Endothelial cell of umbilical vein (primary cell): ENCODE data around the gene PIK3C2G. TPM values are rescaled to one million over a fixed set of nuclear protein-coding genes. Genes with fewer than 3 reads are reported as not detected.

ENCODE experiments used
- BruUV-seq: library from RNA; stranded (reverse); fragments of 400-500 nt; replicated peaks from 2 replicates; lab custom pipeline; 2021; lab: Mats Ljungman, UMichigan
- CTCF ChIA-PET: fragments of 300-600, 350-600 bp; sonication (Branson Sonifier 250); formaldehyde crosslinking; loops from one replicate; lab custom pipeline; 2021; ENCODE audit warnings: antibody characterized with exemption, inconsistent platforms; lab: Charles Lee
- POLR2A ChIA-PET: fragments of 300-600, 350-600 bp; sonication (Branson Sonifier 250); formaldehyde crosslinking; loops from one replicate; lab custom pipeline; 2021; ENCODE audit warnings: antibody characterized with exemption, inconsistent platforms; lab: Charles Lee
- DNase-seq: peaks from one replicate; pipeline ENCODE4 v3.0.0-alpha.2; 2011; ENCODE audit warnings: low read depth, low spot score
- FAIRE-seq: peaks from 2 replicates; lab custom pipeline; 2011; peaks lifted over from hg19 to GRCh38; lab: Jason Lieb, UNC
- H2AFZ ChIP-seq: 2 replicates; pipeline ENCODE4 v1.6.0; 2012; ENCODE audit warnings: low read depth, low read length, control low read depth, inconsistent platforms
- H3K27ac ChIP-seq: 2 replicates; pipeline ENCODE4 v1.5.1; 2011; ENCODE audit warnings: low read depth, mild to moderate bottlenecking, control low read depth, low read length, moderate library complexity; ENCODE audit not compliant: insufficient read depth
- H3K27me3 ChIP-seq, 2 experiments: 2 replicates each; pipeline versions ENCODE4 v1.6.0 to v1.6.1; 2011; ENCODE audit warnings: low read length in 2 of 2, mixed read lengths in 1 of 2; ENCODE audit not compliant: control insufficient read depth in 2 of 2, insufficient read depth in 2 of 2
- H3K36me3 ChIP-seq, 2 experiments: 2 replicates in 1 of 2; 3 replicates in 1 of 2; pipeline ENCODE4 v1.5.1; 2011; ENCODE audit warnings: low read length in 2 of 2, mild to moderate bottlenecking in 1 of 2, moderate library complexity in 1 of 2; ENCODE audit not compliant: control insufficient read depth in 2 of 2, insufficient read depth in 2 of 2; ENCODE audit errors: extremely low read depth in 1 of 2
- H3K4me1 ChIP-seq: 3 replicates; pipeline ENCODE4 v1.5.1; 2011; ENCODE audit warnings: mild to moderate bottlenecking, low read length; ENCODE audit not compliant: control insufficient read depth, insufficient read depth; ENCODE audit errors: extremely low read depth
- H3K4me2 ChIP-seq: 2 replicates; pipeline ENCODE4 v1.6.1; 2011; ENCODE audit warnings: low read length, control low read depth, mixed read lengths; ENCODE audit not compliant: insufficient read depth
- H3K4me3 ChIP-seq, 3 experiments: fragments of 200-600 bp in 1 of 3; sonication (generic), shearing (Covaris generic) in 1 of 3; replicated peaks in 1 of 3; 2 replicates each; pipeline ENCODE4 v1.5.1; 2011 to 2016; ENCODE audit warnings: control low read depth in 3 of 3, low read length in 3 of 3, mild to moderate bottlenecking in 2 of 3, inconsistent platforms in 1 of 3, low read depth in 1 of 3, moderate library complexity in 1 of 3; ENCODE audit not compliant: insufficient read depth in 1 of 3
- H3K79me2 ChIP-seq: 2 replicates; pipeline ENCODE4 v1.6.0; 2012; ENCODE audit warnings: low read length, inconsistent platforms; ENCODE audit not compliant: control insufficient read depth, insufficient read depth
- H3K9ac ChIP-seq: replicated peaks from 2 replicates; pipeline ENCODE3; 2011; ENCODE audit warnings: low read length, control low read depth; ENCODE audit not compliant: insufficient read depth; ENCODE audit errors: extremely low read depth
- H3K9me1 ChIP-seq: replicated peaks from 3 replicates; pipeline ENCODE4 v1.6.0; 2011; ENCODE audit warnings: mild to moderate bottlenecking, low read length; ENCODE audit not compliant: control insufficient read depth, insufficient read depth; ENCODE audit errors: extremely low read depth
- H3K9me3 ChIP-seq: replicated peaks from 2 replicates; pipeline ENCODE4 v1.5.1; 2012; ENCODE audit warnings: low read length, inconsistent platforms; ENCODE audit not compliant: control insufficient read depth, insufficient read depth
- H4K20me1 ChIP-seq: replicated peaks from 2 replicates; pipeline ENCODE3; 2011; ENCODE audit warnings: mild to moderate bottlenecking, low read length; ENCODE audit not compliant: control insufficient read depth, insufficient read depth; ENCODE audit errors: extremely low read depth
- FOS ChIP-seq: IDR thresholded peaks from 2 replicates; pipeline ENCODE4 v1.6.1; 2011; ENCODE audit warnings: mild to moderate bottlenecking, low read length, moderate library complexity, borderline replicate concordance; ENCODE audit not compliant: insufficient read depth
- JUN ChIP-seq: IDR thresholded peaks from 2 replicates; pipeline ENCODE4 v1.6.1; 2011; ENCODE audit warnings: borderline replicate concordance, low read depth; ENCODE audit not compliant: insufficient read length, insufficient read depth
- MAX ChIP-seq: IDR thresholded peaks from 2 replicates; pipeline ENCODE4 v1.6.1; 2011; ENCODE audit not compliant: insufficient read depth, insufficient read length
- MYC ChIP-seq: IDR thresholded peaks from one replicate; pipeline ENCODE4 v1.6.1; 2011; ENCODE audit warnings: mild to moderate bottlenecking, low read depth, low read length
- POLR2A ChIP-seq: IDR thresholded peaks from 2 replicates; pipeline ENCODE4 v1.6.1; 2012; ENCODE audit warnings: low read depth, mild to moderate bottlenecking, control low read depth, low read length
- dilution Hi-C: fragments of 300-500 bp; cut with MboI; formaldehyde crosslinking; loops from one replicate; pipeline ENCODE4 v1.15.0; 2019; ENCODE audit warnings: low sequenced_read_pairs; ENCODE audit not compliant: extremely low pct_ligation_motif_present
- intact Hi-C: fragments of 100-400 bp; cut with micrococcal nuclease; formaldehyde crosslinking; loops from one replicate; pipeline ENCODE4 v1.10.0; 2022
- polyA plus RNA-seq, 4 experiments: library from polyadenylated mRNA; depleted of rRNA in 3 of 4; stranded (reverse) in 3 of 4; unstranded in 1 of 4; fragments of >200 nt; gene quantifications; 2 replicates each; pipeline versions ENCODE4 v1.2.1 to v1.2.3, GENCODE V29; 2011 to 2012; ENCODE audit warnings: missing spikeins in 1 of 4
- total RNA-seq: library from RNA; stranded (reverse); gene quantifications from 2 replicates; pipeline ENCODE4 v1.2.3, GENCODE V29; 2021
- TF ChIP-seq, protein P1 (sequence below), 2 donors: IDR thresholded peaks; 1 replicate in 1 of 2; 2 replicates in 1 of 2; pipeline ENCODE4 v1.5.1; 2011; ENCODE audit warnings: low read length in 2 of 2, mild to moderate bottlenecking in 2 of 2, moderate library complexity in 2 of 2, control low read depth in 1 of 2, inconsistent platforms in 1 of 2, low read depth in 1 of 2; ENCODE audit not compliant: insufficient read depth in 1 of 2; ENCODE audit errors: extremely low read depth in 1 of 2

PIK3C2G gene
- total and polyA plus RNA-seq, 2 donors (not counting 3 experiments of a cell fraction or from before 2014, with no cell fraction given), result not detected

- no peak overlapping the region for H3K27ac ChIP-seq
- ChIA-PET POLR2A (no interaction called here), CTCF (no interaction called here)
- no peak for FAIRE-seq
- H3K4me1 ChIP-seq, result no peaks in the 10 kb centered on the region
- no TSS peak for BruUV-seq
- H3K36me3 ChIP-seq, result no peaks in the 10 kb centered on the region
- H3K9ac ChIP-seq, result no peak overlapping the region
- no peak overlapping the region for H3K4me3 ChIP-seq
- no peaks in the 10 kb centered on the region for H3K9me3 ChIP-seq
- H3K27me3 ChIP-seq, result no peaks in the 10 kb centered on the region
- DNase-seq, result no peak
- dilution Hi-C loops, result no loop called here
- no peak overlapping the region for H2AFZ ChIP-seq
- H3K79me2 ChIP-seq, result no peaks in the 10 kb centered on the region
- no peaks in the 10 kb centered on the region for H3K9me1 ChIP-seq
- intact Hi-C loops, result no loop called here
- H3K4me2 ChIP-seq, result no peak overlapping the region
- H4K20me1 ChIP-seq, result no peaks in the 10 kb centered on the region
- TF ChIP-seq JUN (no peak), MYC (no peak), FOS (no peak), POLR2A (no peak)
- TF ChIP-seq, protein P1, sequence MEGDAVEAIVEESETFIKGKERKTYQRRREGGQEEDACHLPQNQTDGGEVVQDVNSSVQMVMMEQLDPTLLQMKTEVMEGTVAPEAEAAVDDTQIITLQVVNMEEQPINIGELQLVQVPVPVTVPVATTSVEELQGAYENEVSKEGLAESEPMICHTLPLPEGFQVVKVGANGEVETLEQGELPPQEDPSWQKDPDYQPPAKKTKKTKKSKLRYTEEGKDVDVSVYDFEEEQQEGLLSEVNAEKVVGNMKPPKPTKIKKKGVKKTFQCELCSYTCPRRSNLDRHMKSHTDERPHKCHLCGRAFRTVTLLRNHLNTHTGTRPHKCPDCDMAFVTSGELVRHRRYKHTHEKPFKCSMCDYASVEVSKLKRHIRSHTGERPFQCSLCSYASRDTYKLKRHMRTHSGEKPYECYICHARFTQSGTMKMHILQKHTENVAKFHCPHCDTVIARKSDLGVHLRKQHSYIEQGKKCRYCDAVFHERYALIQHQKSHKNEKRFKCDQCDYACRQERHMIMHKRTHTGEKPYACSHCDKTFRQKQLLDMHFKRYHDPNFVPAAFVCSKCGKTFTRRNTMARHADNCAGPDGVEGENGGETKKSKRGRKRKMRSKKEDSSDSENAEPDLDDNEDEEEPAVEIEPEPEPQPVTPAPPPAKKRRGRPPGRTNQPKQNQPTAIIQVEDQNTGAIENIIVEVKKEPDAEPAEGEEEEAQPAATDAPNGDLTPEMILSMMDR (IDR thresholded peaks at IDR 0.05; ENCODE audit: extremely low read depth in 1 of 2, insufficient read depth in 1 of 2, low read depth in 1 of 2, low read length in 2 of 2), result no peak
Observed at GRCh38 chr12:18683327-18684013, 422.2 kb downstream of the PIK3C2G start.

DNA sequence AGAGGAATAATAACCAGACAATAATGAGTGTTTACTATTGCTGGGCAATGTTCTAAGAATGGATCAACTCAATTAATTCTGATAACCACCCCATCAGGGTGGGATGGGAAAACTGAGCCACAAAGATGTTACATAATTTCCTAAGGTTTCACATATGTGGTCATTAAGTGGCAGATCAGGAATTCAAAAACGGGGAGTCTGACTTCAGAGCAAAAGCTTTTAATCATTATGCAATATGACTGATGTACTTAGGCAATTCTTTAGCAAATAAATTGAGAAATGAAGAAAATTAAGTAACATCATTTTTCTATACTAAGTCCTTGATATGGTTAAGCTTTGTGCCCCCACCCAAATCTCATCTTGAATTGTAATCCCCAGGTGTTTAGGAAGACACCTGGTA is 423.1 kb downstream of the PIK3C2G start:
- Histone ChIP-seq H3K4me3 (no peak overlapping the region), H3K27me3 (no peaks in the 10 kb centered on the region), H3K27ac (no peak overlapping the region), H3K9me1 (no peaks in the 10 kb centered on the region), H3K79me2 (no peaks in the 10 kb centered on the region), H2AFZ (no peak overlapping the region), H4K20me1 (no peaks in the 10 kb centered on the region), H3K36me3 (no peaks in the 10 kb centered on the region), H3K9me3 (no peaks in the 10 kb centered on the region), H3K4me1 (no peaks in the 10 kb centered on the region), H3K9ac (no peak overlapping the region), H3K4me2 (no peak overlapping the region)
- POLR2A ChIA-PET, result no interaction called here
- no peak for FAIRE-seq
- dilution Hi-C loops, result no loop called here
- no TSS peak for BruUV-seq
- intact Hi-C loops, result no loop called here
- CTCF ChIA-PET, result no interaction called here
- no peak for TF ChIP-seq MAX
- DNase-seq, result no peak
